Heart left ventricle (tissue), 13 donors: ENCODE data around the gene MYOF.

ENCODE experiments used
- POLR2A ChIP-seq, 2 donors: fragments of 450-650 bp; IDR thresholded peaks; one replicate each; pipeline ENCODE4 v1.6.1; 2017; ENCODE audit warnings: antibody characterized with exemption in 2 of 2, mild to moderate bottlenecking in 2 of 2, moderate library complexity in 2 of 2
- TF ChIP-seq, protein P1 (sequence below), 12 donors: fragments of 200-600 bp; sonication (generic) in 4 of 12; IDR thresholded peaks; one replicate each; pipeline versions ENCODE4 v1.5.0 to v1.8.0; 2018 to 2022; ENCODE audit warnings: antibody characterized with exemption in 12 of 12, mild to moderate bottlenecking in 5 of 12
- donor health status: ischemic (EF 13 %, LVEDD 7.1; RV severe dilation, severe dysfunction).
- donor health status: DM: no; HTN: yes; CAD: no.
- donor health status: DM: no; HTN: no; CAD: no.
- donor health status: ischemic (EF 25% LVEDD 6.9; RV normal size, moderate dysfunction).
- donor health status: ischemic (EF 25% LVEDD 5.7; RV mildly dilated, moderate dysfunction).
- donor health status: ischemic (EF 35%, LVEDD 5.7; RV mildly dilated, moderate dysfunction).
- donor health status: nonischemic (EF 11% LVEDD 7.7; RV severe dilation, severe dysfunction).
- donor health status: DM: yes; HTN: yes; CAD: no.
- donor health status: PGD.
- donor health status: ischemic (EF 29% LVEDD 5.4; RV normal size, mild dysfunction).
- donor health status: nonischemic (EF 23%, LVEDD 6.1; RV moderate dilation, normal function).

DNA sequence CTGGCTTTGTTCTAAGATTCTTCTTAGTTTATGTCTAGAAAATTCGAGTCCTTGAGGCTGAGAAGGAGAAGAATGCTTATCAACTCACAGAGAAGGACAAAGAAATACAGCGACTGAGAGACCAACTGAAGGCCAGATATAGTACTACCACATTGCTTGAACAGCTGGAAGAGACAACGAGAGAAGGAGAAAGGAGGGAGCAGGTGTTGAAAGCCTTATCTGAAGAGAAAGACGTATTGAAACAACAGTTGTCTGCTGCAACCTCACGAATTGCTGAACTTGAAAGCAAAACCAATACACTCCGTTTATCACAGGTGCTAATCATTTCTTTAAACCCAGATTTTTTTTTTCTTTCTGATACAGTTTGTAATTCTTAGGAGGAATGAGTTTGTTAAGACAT, 20.9 kb upstream of the MYOF start:
- TF ChIP-seq, protein P1, sequence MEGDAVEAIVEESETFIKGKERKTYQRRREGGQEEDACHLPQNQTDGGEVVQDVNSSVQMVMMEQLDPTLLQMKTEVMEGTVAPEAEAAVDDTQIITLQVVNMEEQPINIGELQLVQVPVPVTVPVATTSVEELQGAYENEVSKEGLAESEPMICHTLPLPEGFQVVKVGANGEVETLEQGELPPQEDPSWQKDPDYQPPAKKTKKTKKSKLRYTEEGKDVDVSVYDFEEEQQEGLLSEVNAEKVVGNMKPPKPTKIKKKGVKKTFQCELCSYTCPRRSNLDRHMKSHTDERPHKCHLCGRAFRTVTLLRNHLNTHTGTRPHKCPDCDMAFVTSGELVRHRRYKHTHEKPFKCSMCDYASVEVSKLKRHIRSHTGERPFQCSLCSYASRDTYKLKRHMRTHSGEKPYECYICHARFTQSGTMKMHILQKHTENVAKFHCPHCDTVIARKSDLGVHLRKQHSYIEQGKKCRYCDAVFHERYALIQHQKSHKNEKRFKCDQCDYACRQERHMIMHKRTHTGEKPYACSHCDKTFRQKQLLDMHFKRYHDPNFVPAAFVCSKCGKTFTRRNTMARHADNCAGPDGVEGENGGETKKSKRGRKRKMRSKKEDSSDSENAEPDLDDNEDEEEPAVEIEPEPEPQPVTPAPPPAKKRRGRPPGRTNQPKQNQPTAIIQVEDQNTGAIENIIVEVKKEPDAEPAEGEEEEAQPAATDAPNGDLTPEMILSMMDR (IDR thresholded peaks at IDR 0.05), result no peak
- TF ChIP-seq POLR2A (IDR thresholded peaks at IDR 0.05), result no peak
